GM23338 (cell line): ENCODE measurements around the gene CCNI. TPM values are rescaled to one million over a fixed set of nuclear protein-coding genes. Genes with fewer than 3 reads are reported as not detected.

Source experiments
- ATAC-seq: fragments of 200-7000 bp; cut with Tn5 transposase; 3 replicates; pipeline ENCODE4 v1.9.1; 2020
- DNase-seq: peaks from one replicate; pipeline ENCODE4 v3.0.0-alpha.2; 2015; ENCODE audit warnings: low spot score
- H2AFZ ChIP-seq: fragments of 200-600 bp; sonication (generic); 2 replicates; pipeline ENCODE4 v1.8.0; 2016; ENCODE audit warnings: antibody characterized with exemption, mild to moderate bottlenecking, moderate library complexity
- H3F3A ChIP-seq: fragments of 200-600 bp; sonication (generic); replicated peaks from 2 replicates; pipeline ENCODE4 v1.8.0; 2017; ENCODE audit warnings: antibody characterized with exemption, mixed run types, low read depth
- H3K27ac ChIP-seq: fragments of 200-600 bp; sonication (generic); 2 replicates; pipeline ENCODE4 v1.6.1; 2016; ENCODE audit warnings: low read depth
- H3K27me3 ChIP-seq: fragments of 200-600 bp; sonication (generic); 2 replicates; pipeline ENCODE4 v1.8.0; 2016; ENCODE audit warnings: mild to moderate bottlenecking, mixed run types, moderate library complexity; ENCODE audit not compliant: insufficient read depth
- H3K36me3 ChIP-seq: fragments of 200-600 bp; sonication (generic); 2 replicates; pipeline ENCODE4 v1.8.0; 2016; ENCODE audit warnings: mild to moderate bottlenecking; ENCODE audit not compliant: insufficient read depth
- H3K4me1 ChIP-seq: fragments of 200-600 bp; sonication (generic); 2 replicates; pipeline ENCODE4 v1.8.0; 2016; ENCODE audit warnings: mild to moderate bottlenecking, moderate library complexity; ENCODE audit not compliant: insufficient read depth
- H3K4me2 ChIP-seq: fragments of 200-600 bp; sonication (generic); 2 replicates; pipeline ENCODE4 v1.7.1; 2017; ENCODE audit warnings: mixed run types
- H3K4me3 ChIP-seq: fragments of 200-600 bp; sonication (generic); 2 replicates; pipeline ENCODE4 v1.6.1; 2016; ENCODE audit warnings: mixed run types
- H3K79me2 ChIP-seq: fragments of 200-600 bp; sonication (generic); replicated peaks from 2 replicates; pipeline ENCODE4 v1.8.0; 2017; ENCODE audit warnings: mild to moderate bottlenecking; ENCODE audit not compliant: insufficient read depth
- H3K9me2 ChIP-seq: fragments of 200-600 bp; sonication (generic); 2 replicates; pipeline ENCODE4 v1.8.0; 2017; ENCODE audit not compliant: insufficient read depth
- H4K20me1 ChIP-seq: fragments of 200-600 bp; sonication (generic); replicated peaks from 2 replicates; pipeline ENCODE4 v1.8.0; 2017; ENCODE audit warnings: mild to moderate bottlenecking; ENCODE audit not compliant: insufficient read depth
- H3K27ac Mint-ChIP-seq: 2 replicates; pipeline ENCODE4 v1.8.0; 2020; ENCODE audit warnings: inconsistent platforms, mild to moderate bottlenecking, moderate library complexity, mixed read lengths
- H3K27me3 Mint-ChIP-seq: 3 replicates; pipeline ENCODE4 v1.8.0; 2022; ENCODE audit warnings: low read depth, mild to moderate bottlenecking, moderate library complexity, mixed read lengths, inconsistent platforms; ENCODE audit not compliant: insufficient read depth, poor library complexity
- H3K36me3 Mint-ChIP-seq: 3 replicates; pipeline ENCODE4 v1.8.0; 2021; ENCODE audit warnings: low read depth, mild to moderate bottlenecking, inconsistent platforms, moderate library complexity, mixed read lengths
- H3K4me1 Mint-ChIP-seq: 3 replicates; pipeline ENCODE4 v1.8.0; 2020; ENCODE audit warnings: mild to moderate bottlenecking, inconsistent platforms, mixed read lengths
- H3K4me3 Mint-ChIP-seq: 3 replicates; pipeline ENCODE4 v1.8.0; 2021; ENCODE audit warnings: moderate library complexity, mild to moderate bottlenecking, inconsistent platforms, mixed read lengths
- H3K9me3 Mint-ChIP-seq: 3 replicates; pipeline ENCODE4 v1.8.0; 2020; ENCODE audit warnings: moderate library complexity, mild to moderate bottlenecking, inconsistent platforms, mixed read lengths
- CREB1 ChIP-seq: fragments of 250-450 bp; sonication (Bioruptor Pico); IDR thresholded peaks from 2 replicates; pipeline ENCODE4 v1.5.0; 2020; ENCODE audit warnings: low read depth, mild to moderate bottlenecking, moderate library complexity
- EZH2 ChIP-seq: fragments of 200-600 bp; sonication (generic); IDR thresholded peaks from one replicate; pipeline ENCODE4 v1.8.0; 2017; ENCODE audit warnings: antibody characterized with exemption, mild to moderate bottlenecking, low read depth; ENCODE audit not compliant: unreplicated experiment
- EZH2phosphoT487 ChIP-seq: fragments of 200-600 bp; sonication (generic); IDR thresholded peaks from one replicate; pipeline ENCODE4 v1.8.1; 2018; ENCODE audit warnings: antibody characterized with exemption; ENCODE audit not compliant: unreplicated experiment
- JUNB ChIP-seq: IDR thresholded peaks from one replicate; pipeline ENCODE4 v1.6.1; 2016; ENCODE audit warnings: antibody characterized with exemption; ENCODE audit not compliant: unreplicated experiment
- NANOG ChIP-seq: IDR thresholded peaks from 2 replicates; pipeline ENCODE4 v1.6.1; 2016; ENCODE audit warnings: antibody characterized with exemption, borderline replicate concordance
- POLR2AphosphoS5 ChIP-seq: IDR thresholded peaks from 2 replicates; pipeline ENCODE4 v1.6.1; 2016; ENCODE audit warnings: antibody characterized with exemption, low read depth
- STAT1 ChIP-seq: IDR thresholded peaks from one replicate; pipeline ENCODE4 v1.6.1; 2016; ENCODE audit warnings: antibody characterized with exemption; ENCODE audit not compliant: unreplicated experiment
- ZNF114 ChIP-seq: fragments of 250-450 bp; sonication (Bioruptor Pico); IDR thresholded peaks from 2 replicates; pipeline ENCODE4 v1.5.0; 2020; ENCODE audit warnings: mild to moderate bottlenecking, moderate library complexity
- ZNF331 ChIP-seq: fragments of 250-450 bp; sonication (Bioruptor Pico); IDR thresholded peaks from 2 replicates; pipeline ENCODE4 v1.5.0; 2020; ENCODE audit warnings: low read depth, mild to moderate bottlenecking, moderate library complexity
- polyA plus RNA-seq: library from polyadenylated mRNA; unstranded; fragments of >200 nt; fragmentation: Nextera tagmentation; extraction: Ambion mirVana; gene quantifications from 2 replicates; pipeline ENCODE4 v1.2.1, GENCODE V29; 2016
- total RNA-seq: library from RNA; depleted of rRNA; stranded (reverse); fragments of >200 nt; shearing (Covaris generic); gene quantifications from 2 replicates; pipeline ENCODE4 v1.2.3, GENCODE V29; 2014
- TF ChIP-seq, protein P1 (sequence below), 2 experiments: fragments of 200-600 bp in 1 of 2; sonication (generic) in 1 of 2; conservative IDR thresholded peaks; 2 replicates each; pipeline versions ENCODE4 v1.5.1 to v1.6.1; 2016 to 2017; ENCODE audit warnings: antibody characterized with exemption in 2 of 2, low read depth in 2 of 2, mild to moderate bottlenecking in 2 of 2, moderate library complexity in 1 of 2
- TF ChIP-seq, protein P2 (sequence below): fragments of 250-450 bp; sonication (Bioruptor Pico); IDR thresholded peaks from 2 replicates; pipeline ENCODE4 v1.5.0; 2020; ENCODE audit warnings: mild to moderate bottlenecking, moderate library complexity
- TF ChIP-seq, protein P3 (sequence below): IDR thresholded peaks from one replicate; pipeline ENCODE4 v1.6.1; 2018; ENCODE audit warnings: antibody characterized with exemption; ENCODE audit not compliant: unreplicated experiment
- TF ChIP-seq, protein P4 (sequence below): IDR thresholded peaks from 2 replicates; pipeline ENCODE4 v1.6.1; 2016; ENCODE audit warnings: antibody characterized with exemption

The CCNI gene
- total and polyA plus RNA-seq, 2 experiments from 2014 or later: 207 to 248 TPM

DNA sequence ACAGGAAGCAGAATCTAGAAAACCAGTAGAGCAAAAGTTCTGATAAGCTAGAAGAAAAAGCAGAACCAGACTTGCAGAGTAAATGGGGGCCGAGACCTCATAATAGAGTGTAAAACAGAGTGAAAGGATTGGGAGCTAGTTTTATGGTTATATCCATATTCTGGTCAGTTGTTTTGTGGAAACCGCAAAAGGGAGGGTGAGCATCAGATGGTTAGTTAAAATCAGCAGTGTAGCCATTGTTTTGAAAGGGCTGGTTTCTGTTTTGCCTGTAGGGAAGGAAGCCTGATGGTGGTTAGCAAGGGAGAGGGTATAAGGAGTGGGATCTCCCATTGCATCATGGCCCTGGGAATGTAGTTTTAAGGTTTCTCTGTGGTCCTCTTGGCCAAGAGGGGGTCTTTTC lies 17.2 kb upstream of the CCNI start:
- H3K4me3 Mint-ChIP-seq: no peak overlapping the region
- Histone ChIP-seq H4K20me1 (no peaks in the 10 kb centered on the region), H3K4me3 (no peak overlapping the region), H2AFZ (no peak overlapping the region), H3F3A (no peaks in the 10 kb centered on the region), H3K27ac (no peak overlapping the region), H3K36me3 (no peaks in the 10 kb centered on the region), H3K79me2 (no peaks in the 10 kb centered on the region), H3K9me2 (no peaks in the 10 kb centered on the region), H3K27me3 (no peaks in the 10 kb centered on the region), H3K4me2 (no peak overlapping the region), H3K4me1 (no peaks in the 10 kb centered on the region)
- no peak for ATAC-seq
- TF ChIP-seq NANOG: no peak
- TF ChIP-seq ZNF331 (CRISPR knock-in tag): no peak
- TF ChIP-seq POLR2AphosphoS5: no peak
- no peak for TF ChIP-seq STAT1
- TF ChIP-seq, protein P1, sequence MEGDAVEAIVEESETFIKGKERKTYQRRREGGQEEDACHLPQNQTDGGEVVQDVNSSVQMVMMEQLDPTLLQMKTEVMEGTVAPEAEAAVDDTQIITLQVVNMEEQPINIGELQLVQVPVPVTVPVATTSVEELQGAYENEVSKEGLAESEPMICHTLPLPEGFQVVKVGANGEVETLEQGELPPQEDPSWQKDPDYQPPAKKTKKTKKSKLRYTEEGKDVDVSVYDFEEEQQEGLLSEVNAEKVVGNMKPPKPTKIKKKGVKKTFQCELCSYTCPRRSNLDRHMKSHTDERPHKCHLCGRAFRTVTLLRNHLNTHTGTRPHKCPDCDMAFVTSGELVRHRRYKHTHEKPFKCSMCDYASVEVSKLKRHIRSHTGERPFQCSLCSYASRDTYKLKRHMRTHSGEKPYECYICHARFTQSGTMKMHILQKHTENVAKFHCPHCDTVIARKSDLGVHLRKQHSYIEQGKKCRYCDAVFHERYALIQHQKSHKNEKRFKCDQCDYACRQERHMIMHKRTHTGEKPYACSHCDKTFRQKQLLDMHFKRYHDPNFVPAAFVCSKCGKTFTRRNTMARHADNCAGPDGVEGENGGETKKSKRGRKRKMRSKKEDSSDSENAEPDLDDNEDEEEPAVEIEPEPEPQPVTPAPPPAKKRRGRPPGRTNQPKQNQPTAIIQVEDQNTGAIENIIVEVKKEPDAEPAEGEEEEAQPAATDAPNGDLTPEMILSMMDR (conservative IDR thresholded peaks at IDR 0.05; ENCODE audit: low read depth in 2 of 2): no peak
- no peak for TF ChIP-seq EZH2
- no peak for TF ChIP-seq ZNF114 (CRISPR knock-in tag)
- TF ChIP-seq CREB1 (CRISPR knock-in tag): no peak
- TF ChIP-seq EZH2phosphoT487: no peak
- TF ChIP-seq, protein P2, sequence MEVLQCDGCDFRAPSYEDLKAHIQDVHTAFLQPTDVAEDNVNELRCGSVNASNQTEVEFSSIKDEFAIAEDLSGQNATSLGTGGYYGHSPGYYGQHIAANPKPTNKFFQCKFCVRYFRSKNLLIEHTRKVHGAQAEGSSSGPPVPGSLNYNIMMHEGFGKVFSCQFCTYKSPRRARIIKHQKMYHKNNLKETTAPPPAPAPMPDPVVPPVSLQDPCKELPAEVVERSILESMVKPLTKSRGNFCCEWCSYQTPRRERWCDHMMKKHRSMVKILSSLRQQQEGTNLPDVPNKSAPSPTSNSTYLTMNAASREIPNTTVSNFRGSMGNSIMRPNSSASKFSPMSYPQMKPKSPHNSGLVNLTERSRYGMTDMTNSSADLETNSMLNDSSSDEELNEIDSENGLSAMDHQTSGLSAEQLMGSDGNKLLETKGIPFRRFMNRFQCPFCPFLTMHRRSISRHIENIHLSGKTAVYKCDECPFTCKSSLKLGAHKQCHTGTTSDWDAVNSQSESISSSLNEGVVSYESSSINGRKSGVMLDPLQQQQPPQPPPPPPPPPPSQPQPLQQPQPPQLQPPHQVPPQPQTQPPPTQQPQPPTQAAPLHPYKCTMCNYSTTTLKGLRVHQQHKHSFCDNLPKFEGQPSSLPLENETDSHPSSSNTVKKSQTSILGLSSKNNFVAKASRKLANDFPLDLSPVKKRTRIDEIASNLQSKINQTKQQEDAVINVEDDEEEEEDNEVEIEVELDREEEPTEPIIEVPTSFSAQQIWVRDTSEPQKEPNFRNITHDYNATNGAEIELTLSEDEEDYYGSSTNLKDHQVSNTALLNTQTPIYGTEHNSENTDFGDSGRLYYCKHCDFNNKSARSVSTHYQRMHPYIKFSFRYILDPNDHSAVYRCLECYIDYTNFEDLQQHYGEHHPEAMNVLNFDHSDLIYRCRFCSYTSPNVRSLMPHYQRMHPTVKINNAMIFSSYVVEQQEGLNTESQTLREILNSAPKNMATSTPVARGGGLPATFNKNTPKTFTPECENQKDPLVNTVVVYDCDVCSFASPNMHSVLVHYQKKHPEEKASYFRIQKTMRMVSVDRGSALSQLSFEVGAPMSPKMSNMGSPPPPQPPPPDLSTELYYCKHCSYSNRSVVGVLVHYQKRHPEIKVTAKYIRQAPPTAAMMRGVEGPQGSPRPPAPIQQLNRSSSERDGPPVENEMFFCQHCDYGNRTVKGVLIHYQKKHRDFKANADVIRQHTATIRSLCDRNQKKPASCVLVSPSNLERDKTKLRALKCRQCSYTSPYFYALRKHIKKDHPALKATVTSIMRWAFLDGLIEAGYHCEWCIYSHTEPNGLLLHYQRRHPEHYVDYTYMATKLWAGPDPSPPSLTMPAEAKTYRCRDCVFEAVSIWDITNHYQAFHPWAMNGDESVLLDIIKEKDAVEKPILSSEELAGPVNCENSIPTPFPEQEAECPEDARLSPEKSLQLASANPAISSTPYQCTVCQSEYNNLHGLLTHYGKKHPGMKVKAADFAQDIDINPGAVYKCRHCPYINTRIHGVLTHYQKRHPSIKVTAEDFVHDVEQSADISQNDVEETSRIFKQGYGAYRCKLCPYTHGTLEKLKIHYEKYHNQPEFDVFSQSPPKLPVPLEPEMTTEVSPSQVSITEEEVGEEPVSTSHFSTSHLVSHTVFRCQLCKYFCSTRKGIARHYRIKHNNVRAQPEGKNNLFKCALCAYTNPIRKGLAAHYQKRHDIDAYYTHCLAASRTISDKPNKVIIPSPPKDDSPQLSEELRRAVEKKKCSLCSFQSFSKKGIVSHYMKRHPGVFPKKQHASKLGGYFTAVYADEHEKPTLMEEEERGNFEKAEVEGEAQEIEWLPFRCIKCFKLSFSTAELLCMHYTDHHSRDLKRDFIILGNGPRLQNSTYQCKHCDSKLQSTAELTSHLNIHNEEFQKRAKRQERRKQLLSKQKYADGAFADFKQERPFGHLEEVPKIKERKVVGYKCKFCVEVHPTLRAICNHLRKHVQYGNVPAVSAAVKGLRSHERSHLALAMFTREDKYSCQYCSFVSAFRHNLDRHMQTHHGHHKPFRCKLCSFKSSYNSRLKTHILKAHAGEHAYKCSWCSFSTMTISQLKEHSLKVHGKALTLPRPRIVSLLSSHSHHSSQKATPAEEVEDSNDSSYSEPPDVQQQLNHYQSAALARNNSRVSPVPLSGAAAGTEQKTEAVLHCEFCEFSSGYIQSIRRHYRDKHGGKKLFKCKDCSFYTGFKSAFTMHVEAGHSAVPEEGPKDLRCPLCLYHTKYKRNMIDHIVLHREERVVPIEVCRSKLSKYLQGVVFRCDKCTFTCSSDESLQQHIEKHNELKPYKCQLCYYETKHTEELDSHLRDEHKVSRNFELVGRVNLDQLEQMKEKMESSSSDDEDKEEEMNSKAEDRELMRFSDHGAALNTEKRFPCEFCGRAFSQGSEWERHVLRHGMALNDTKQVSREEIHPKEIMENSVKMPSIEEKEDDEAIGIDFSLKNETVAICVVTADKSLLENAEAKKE: no peak
- TF ChIP-seq JUNB: no peak
- TF ChIP-seq, protein P3, sequence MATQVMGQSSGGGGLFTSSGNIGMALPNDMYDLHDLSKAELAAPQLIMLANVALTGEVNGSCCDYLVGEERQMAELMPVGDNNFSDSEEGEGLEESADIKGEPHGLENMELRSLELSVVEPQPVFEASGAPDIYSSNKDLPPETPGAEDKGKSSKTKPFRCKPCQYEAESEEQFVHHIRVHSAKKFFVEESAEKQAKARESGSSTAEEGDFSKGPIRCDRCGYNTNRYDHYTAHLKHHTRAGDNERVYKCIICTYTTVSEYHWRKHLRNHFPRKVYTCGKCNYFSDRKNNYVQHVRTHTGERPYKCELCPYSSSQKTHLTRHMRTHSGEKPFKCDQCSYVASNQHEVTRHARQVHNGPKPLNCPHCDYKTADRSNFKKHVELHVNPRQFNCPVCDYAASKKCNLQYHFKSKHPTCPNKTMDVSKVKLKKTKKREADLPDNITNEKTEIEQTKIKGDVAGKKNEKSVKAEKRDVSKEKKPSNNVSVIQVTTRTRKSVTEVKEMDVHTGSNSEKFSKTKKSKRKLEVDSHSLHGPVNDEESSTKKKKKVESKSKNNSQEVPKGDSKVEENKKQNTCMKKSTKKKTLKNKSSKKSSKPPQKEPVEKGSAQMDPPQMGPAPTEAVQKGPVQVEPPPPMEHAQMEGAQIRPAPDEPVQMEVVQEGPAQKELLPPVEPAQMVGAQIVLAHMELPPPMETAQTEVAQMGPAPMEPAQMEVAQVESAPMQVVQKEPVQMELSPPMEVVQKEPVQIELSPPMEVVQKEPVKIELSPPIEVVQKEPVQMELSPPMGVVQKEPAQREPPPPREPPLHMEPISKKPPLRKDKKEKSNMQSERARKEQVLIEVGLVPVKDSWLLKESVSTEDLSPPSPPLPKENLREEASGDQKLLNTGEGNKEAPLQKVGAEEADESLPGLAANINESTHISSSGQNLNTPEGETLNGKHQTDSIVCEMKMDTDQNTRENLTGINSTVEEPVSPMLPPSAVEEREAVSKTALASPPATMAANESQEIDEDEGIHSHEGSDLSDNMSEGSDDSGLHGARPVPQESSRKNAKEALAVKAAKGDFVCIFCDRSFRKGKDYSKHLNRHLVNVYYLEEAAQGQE: no peak
- TF ChIP-seq, protein P4, sequence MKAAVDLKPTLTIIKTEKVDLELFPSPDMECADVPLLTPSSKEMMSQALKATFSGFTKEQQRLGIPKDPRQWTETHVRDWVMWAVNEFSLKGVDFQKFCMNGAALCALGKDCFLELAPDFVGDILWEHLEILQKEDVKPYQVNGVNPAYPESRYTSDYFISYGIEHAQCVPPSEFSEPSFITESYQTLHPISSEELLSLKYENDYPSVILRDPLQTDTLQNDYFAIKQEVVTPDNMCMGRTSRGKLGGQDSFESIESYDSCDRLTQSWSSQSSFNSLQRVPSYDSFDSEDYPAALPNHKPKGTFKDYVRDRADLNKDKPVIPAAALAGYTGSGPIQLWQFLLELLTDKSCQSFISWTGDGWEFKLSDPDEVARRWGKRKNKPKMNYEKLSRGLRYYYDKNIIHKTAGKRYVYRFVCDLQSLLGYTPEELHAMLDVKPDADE: no peak
- DNase-seq: no peak
- H3K27ac Mint-ChIP-seq: no peak overlapping the region
- H3K36me3 Mint-ChIP-seq: no peaks in the 10 kb centered on the region
- H3K27me3 Mint-ChIP-seq: no peaks in the 10 kb centered on the region
- H3K4me1 Mint-ChIP-seq: peaks cover 5% of the 10 kb centered on the region; the same call in 2 of the 3 replicates
- H3K9me3 Mint-ChIP-seq: no peaks in the 10 kb centered on the region
